HG03060 (cell line): Measurements from ENCODE around the gene AATF.

Experiments used
- ATAC-seq: cut with Tn5 transposase; IDR thresholded peaks from one replicate; pipeline ENCODE4 v1.9.1; 2021; ENCODE audit warnings: low read depth, moderate number of reproducible peaks; ENCODE audit not compliant: unreplicated experiment

AATF gene

GRCh38 chr17:36930583-36930900, 18.2 kb upstream of the AATF start:
- ATAC-seq, result no peak

DNA sequence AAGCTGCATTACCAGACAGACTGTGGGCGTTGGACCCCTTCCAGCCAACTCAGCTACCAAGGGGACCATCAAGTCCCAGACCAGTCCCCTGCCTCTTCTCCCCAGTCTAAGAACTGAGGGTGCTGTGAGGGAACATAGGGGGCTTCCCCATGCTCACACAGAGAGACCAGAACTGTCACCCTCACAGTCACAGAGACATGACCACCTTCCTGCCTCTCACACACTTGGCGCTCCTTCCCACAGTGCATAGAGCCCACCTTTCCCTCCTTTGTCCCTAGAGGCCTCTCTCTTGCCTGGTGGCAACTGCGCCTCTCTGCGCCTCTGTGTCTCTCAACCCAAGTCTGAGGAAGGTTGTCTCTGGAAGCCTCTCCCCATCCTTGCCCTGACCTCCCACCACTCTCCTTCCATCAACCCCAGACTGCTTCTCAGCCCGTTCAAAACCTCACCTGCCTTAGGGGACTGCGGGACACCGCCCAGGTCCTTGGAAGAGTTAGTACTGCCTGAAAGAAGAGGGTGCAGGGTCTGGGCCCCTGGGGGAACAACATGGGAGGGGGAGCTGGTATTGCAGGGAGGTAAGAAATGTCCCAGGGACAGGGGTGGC, 17.6 kb upstream of the AATF start:
- no peak for ATAC-seq

DNA sequence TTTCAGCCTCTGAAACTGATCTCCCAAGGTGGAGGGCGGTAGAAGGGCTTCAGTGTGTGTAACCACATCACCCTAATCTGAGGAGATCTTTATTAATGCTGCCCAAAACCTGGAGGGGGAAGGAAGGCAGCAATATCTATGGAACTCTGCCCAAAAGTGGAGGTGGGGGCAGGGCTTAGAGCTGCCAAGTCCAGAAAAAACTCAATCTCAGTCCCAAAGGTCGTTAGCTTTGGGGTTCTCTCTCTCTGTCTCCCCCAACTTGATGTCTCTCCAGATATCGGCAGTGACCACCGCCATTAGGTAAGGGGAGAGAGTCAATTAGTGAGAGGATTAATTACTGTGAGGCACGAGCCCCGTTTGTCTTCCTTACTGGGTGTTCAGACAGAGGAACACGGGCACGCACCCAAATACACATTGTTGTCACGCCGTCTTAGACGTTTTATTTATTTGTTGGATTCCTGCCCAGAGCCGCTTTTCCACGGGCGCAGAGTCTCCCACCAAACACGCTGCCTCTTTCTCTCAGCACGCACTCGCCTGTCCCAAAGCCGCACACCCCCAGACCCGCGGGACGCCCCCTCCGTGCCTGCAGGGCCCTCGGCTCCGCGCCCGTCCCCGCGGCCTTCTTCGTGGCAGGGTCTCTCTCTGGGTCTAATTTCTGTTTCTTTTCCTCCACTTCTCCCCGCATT, 16.9 kb upstream of the AATF start:
- no peak for ATAC-seq

- ATAC-seq, result no peak
These were observed 16.4 kb upstream of the AATF start for GRCh38 chr17:36932383-36932693.

- ATAC-seq, result no peak
These were observed 15.9 kb upstream of the AATF start for GRCh38 chr17:36932694-36933511.

- ATAC-seq, result no peak
These were observed 15.1 kb upstream of the AATF start for GRCh38 chr17:36933512-36934143.

GRCh38 chr17:36934144-36934691, 14.5 kb upstream of the AATF start:
- ATAC-seq, result no peak

DNA sequence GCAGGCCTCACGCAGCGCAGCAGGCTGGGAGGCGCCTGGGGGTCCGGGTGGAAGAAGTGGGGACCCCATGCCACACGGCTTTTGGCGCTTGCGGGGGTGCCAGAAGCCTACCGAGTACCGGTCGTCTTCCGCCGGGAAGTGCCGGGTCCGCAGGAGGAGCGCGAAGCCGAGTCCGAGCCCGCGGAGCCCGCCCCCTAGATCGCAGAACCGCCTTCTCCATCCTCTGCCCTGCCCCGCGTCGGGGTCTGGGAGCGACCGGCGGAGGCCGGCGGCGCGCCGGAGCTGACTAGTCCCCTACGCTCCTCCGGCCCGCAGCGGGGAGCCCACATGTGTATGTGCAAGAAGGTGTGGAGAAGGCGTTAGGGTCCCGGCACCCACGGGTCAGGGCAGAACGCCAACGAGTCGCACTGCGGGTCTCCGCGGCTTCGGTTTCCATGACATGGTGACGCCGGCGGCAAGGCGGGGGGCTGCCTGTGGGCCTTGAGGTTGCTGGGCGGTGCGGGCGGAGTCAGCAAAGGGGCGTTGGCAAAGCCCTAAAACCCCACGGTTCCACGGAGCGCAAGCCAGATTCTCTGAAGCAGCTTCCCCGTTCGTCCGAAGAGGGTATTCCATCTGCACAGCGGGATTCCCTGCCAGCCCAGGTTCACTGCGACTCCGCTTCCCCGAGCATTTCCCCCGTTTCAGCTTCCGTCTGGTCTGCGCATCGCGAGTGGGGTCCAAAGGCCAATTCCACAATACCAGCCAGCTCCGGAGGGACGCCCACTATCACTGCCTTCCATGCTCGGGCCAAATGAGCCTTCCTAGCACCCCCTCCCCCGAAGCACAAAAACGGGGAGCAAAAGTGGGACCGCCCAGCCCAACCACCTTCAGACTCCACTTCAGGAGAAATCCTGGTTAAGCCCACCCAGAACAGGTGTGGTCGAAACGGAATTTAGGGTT, 13.8 kb upstream of the AATF start:
- no peak for ATAC-seq

DNA sequence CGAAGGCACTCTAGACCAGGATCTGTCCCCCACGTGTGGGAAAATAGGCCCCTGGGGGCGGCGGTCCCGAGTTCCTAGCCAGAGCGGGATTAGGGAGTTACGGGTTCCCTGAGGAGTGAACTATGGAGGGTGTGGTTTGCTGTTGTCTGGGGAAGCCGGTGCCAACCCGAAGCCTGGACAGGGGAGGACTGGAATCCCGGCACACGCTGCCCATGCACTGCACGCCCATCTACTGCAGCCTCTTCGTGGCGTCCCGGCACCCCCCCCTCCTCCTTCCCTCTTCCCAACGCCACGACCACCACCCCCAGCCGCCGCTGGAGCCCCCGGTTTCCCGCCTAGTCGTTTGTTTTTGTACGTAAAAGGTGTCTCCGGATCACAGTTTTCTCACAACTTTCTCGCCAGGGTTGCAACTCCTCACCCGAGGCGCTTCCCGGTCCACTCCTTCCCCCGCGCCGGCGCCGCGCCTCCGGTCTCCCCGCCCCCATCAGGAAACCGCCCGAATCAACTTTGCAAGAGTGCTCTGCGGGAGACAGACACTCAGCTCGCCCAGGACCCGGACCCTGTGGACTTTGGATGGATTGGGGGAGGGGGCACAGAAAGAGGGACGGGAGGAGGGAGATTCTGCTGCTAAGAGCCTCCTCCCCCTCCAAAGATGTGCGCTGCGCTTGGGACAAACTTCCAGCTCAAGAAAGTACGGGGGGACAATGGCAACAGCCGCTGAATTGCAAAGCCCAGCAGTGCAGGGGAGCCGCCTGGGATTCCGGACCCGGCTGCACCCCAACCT, 12.9 kb upstream of the AATF start:
- no peak for ATAC-seq

DNA sequence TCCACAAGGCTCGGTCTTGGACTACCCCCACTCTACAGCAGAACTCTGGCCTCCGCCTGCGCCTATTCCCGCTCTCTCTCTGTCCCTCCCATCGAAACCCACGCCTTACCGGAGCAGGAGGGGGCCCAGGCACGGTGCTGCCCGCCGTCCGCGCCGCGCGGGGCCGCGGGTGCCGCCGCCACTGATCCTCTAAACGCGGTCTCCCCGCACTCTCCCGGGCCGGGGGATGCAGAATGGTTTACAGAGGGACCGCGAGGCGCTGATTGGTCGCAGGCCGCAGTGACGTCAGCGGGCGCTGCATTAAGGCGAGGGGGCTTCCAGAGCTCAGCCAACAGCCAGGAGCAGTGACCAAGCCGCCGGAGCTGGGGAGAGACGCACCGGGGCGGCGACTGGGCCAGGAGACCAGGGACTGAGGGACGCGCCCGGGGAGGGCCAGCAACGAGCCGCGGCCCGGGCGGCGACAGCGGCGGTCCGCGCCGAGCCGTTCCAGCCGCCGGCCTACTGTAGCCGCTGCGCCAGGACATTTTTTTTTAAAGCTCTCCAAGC, 12.2 kb upstream of the AATF start:
- no peak for ATAC-seq

DNA sequence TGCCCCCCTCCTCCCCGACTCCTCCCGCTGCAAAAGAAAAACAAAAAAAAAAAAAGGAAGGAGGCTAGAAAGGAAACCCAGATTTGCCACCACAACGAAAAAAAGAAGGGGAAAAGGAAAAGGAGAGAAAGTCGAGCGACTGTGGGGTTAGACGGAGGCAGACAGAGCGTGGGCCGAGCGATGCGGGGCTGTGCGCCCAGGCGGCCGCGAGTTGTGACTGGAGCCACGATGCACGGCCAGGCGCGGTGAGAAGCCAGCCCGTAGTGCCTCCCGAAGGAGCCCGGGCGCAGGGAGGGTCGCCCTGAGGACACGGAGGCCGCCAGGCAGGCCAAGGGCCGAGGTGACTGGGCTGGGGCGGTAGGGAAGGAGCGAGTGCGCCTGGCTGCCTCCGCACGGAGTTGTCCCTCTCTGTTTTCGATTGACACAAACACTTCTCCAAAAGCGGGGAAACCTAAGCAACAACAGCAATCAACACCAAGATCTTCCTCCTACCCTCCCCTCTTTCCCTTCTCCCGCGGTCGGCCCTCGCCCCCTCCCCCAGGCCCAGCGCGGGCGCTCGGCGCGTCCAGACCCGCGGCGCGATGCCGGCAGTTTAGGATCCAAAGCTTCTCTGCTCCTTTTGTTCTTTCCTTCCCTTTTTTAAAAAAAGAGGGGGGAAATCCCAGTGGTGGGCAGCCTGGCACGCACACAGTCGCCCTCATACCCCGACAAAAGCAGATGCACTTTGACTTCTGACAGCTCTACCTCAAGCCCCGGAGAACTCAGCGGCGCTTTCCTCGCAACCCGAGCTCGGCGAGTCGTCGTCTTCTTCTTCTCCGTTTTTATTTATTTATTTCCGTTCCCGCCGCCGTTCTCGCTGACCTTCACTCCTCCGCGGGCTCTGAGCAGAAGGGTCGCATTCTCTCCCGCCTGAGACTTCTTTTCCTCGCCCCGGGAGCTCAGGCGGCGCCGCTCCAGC, 11.5 kb upstream of the AATF start, which contains the start of gene LHX1:
LHX1 (plus strand) TSS at position 475 of the 958 bp plus-strand sequence. CDS start 723 bp downstream, outside the sequence.
- ATAC-seq, result no peak

- ATAC-seq, result no peak
These were observed 10.7 kb upstream of the AATF start for GRCh38 chr17:36937959-36938565.

- no peak for ATAC-seq
These were observed 10.1 kb upstream of the AATF start for GRCh38 chr17:36938566-36939051.

- no peak for ATAC-seq
These were observed 9.5 kb upstream of the AATF start for GRCh38 chr17:36939052-36939801.

DNA sequence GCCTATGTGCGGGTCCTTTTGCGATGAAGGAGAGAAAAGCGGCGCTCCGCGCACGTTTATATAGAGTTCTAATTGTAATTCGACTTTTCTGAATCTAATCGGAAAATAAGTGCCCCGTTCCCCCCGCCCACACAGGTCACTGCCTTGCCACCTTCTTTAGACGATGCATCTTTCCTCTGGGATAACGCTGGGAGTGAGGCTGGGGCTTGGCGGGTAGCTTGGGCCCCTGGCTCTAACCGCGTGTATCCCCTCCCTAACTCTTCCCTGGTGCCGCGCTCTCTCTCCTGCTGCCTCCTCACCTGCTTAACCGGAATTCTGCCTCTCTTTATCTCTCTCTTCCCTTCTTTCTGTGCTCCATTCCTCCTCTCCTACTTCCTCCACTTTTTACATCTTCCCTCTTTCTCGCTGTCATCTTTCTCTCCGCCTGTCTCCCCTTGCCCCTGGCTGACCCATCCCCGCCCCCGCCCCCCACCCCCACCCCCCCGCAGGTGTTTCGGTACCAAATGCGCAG, 8.9 kb upstream of the AATF start:
- ATAC-seq, result no peak
